ENCODE results near the gene ISCA2. TPM values are rescaled to one million over a fixed set of nuclear protein-coding genes. Genes with fewer than 3 reads are reported as not detected.

ISCA2 gene, protein sequence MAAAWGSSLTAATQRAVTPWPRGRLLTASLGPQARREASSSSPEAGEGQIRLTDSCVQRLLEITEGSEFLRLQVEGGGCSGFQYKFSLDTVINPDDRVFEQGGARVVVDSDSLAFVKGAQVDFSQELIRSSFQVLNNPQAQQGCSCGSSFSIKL
- 19.5 and 19.7 TPM in 2 replicates for total RNA-seq

DNA sequence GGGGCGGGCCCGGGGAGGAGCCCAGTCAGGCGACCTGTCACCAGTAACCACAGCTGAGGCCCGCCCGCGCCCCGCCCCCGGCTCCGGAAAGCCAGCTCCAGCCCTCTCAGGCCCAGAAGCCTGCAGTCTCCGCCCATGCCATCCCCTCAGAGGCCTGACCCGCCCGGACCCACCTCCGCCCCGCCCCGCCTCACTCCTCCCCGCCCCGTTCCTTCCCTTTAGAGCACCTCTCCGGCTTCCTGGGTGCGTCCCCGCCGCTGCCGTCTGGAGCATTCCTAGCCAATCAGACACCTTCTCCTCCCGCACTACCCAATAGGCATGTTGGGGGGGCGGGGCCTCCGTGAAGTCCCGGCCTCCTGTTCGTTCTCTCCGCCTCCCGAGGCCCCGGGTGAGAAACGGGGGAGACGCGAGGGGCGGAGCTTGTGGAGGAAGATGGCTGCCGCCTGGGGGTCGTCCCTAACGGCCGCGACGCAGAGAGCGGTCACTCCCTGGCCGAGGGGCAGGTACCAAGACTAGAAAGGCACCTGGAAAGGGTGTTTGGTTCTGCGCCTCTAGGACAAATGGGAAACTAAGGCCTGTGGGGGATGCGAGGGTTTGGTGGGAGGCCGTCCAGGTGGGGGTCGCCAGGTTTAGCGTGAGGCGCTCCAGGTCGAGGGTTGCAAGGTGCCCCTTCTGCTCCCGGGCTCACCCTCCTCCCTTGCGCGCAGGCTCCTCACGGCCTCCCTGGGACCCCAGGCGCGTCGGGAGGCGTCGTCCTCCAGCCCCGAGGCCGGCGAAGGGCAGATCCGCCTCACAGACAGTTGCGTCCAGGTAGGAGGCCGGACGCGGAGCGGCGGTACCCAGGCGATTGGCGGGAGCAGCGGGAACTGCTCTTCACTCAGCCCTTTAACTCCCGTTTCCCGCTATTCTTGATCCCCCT is at the start of gene ISCA2:
ISCA2 (plus strand) TSS at position 423 of the 919 bp plus-strand sequence; CDS start at position 433, 10 bp downstream.

DNA sequence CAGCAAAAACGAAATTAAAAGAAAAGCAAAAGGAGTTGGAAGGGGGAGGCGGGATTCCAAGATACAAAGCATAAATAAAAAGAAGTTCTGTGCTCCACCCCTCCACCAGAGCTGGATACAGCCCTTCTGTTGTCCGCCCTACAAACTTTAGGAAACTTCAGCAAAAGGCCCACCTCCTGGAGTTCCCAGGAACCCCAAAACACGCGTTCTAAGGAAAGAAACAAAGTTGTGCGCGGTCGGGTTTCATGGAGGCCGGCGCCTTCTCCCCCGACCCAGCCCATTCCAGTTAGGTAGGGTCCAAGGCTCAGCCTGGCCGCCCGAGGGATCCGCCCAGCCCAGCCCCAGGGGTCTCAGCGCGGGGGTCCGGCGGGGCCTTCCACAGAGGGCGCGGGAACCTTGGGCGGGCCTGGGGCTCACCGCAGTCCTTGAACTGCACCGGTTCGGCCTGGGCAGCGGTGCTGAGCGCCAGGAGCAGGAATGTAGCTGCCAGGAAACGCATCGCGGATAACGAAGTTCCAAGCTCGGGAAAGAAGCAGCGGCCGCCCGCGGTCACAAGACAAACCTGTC is 706 bp upstream of the ISCA2 start, which contains the start of gene NPC2:
NPC2 (minus strand) TSS at position 530 of the 567 bp plus-strand sequence; CDS start at position 499, 31 bp downstream.

Other genes starting within 250 kb of the ISCA2 start
- 23.7 and 30.5 TPM in 2 replicates for gene ABCD4, start 190.8 kb upstream of the ISCA2 start, total RNA-seq
- gene VRTN, start 145.3 kb upstream of the ISCA2 start, total RNA-seq = not detected in 2 replicates
- gene SYNDIG1L, start 67.6 kb upstream of the ISCA2 start, total RNA-seq = not detected in 2 replicates
- 86.8 and 159 TPM in 2 replicates for gene NPC2, start 460 bp upstream of the ISCA2 start, total RNA-seq
- gene LTBP2, start 118.5 kb downstream of the ISCA2 start, total RNA-seq = 40.1 and 59.5 TPM in 2 replicates
- 23.9 and 33.8 TPM in 2 replicates for gene AREL1, start 219.3 kb downstream of the ISCA2 start, total RNA-seq
- gene FCF1, start 219.4 kb downstream of the ISCA2 start, total RNA-seq = 20.9 and 24.3 TPM in 2 replicates